BJ (cell line): Measurements from ENCODE around the gene TGM2. TPM values are rescaled to one million over a fixed set of nuclear protein-coding genes. Genes with fewer than 3 reads are reported as not detected.

Experiments
- CTCF ChIA-PET: fragments of 350-600 bp; formaldehyde crosslinking; extraction: SDS; loops from one replicate; lab custom pipeline; 2021; ENCODE audit warnings: antibody characterized with exemption, inconsistent platforms; lab: Yijun Ruan, JAX
- POLR2A ChIA-PET: fragments of 300-600 bp; sonication (Branson Sonifier 250); formaldehyde crosslinking; extraction: SDS; loops from one replicate; lab custom pipeline; 2021; ENCODE audit warnings: antibody characterized with exemption; lab: Charles Lee
- DNase-seq: peaks from one replicate; pipeline ENCODE4 v3.0.0-alpha.2; 2011; ENCODE audit warnings: low read depth
- H3K27me3 ChIP-seq: 2 replicates; pipeline ENCODE4 v1.6.0; 2011; ENCODE audit warnings: low read length; ENCODE audit not compliant: control insufficient read depth, insufficient read depth
- H3K36me3 ChIP-seq: 2 replicates; pipeline ENCODE4 v1.5.1; 2011; ENCODE audit warnings: low read length; ENCODE audit not compliant: control insufficient read depth, insufficient read depth
- H3K4me3 ChIP-seq: 2 replicates; pipeline ENCODE4 v1.5.1; 2011; ENCODE audit warnings: low read depth, mild to moderate bottlenecking, control low read depth, low read length
- polyA plus RNA-seq: library from polyadenylated mRNA; depleted of rRNA; stranded (reverse); fragments of >200 nt; gene quantifications from 2 replicates; pipeline ENCODE4 v1.2.3, GENCODE V29; 2011
- TF ChIP-seq, protein P1 (sequence below): IDR thresholded peaks from 2 replicates; pipeline ENCODE4 v1.5.1; 2011; ENCODE audit warnings: low read depth, mild to moderate bottlenecking, control low read depth, inconsistent platforms, low read length, moderate library complexity; ENCODE audit not compliant: insufficient read depth

Gene TGM2
- polyA plus RNA-seq, 1 experiment = 397 TPM

DNA sequence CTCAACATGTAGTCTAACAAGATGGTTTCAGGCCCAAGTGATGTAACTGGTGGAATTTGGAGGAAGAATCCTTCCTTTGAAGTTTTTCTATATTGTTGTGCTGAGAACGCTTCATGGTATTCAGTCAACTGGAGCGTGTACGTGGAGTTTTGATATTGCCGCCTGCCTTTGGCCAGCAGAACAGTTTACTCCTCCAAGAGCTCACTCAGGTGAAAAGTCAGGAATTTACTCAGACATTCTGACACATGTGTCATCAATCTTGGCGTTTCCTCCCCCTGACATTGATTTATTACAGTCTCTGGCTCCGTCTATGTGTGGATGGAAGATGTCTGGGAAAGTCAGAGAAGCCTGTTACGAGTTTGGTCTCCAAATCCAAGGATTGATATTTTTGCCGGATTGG is 19.0 kb upstream of the TGM2 start:
- POLR2A ChIA-PET = no interaction called here
- Histone ChIP-seq H3K36me3 (no peaks in the 10 kb centered on the region), H3K4me3 (no peak overlapping the region), H3K27me3 (no peaks in the 10 kb centered on the region)
- no peak for DNase-seq
- TF ChIP-seq, protein P1, sequence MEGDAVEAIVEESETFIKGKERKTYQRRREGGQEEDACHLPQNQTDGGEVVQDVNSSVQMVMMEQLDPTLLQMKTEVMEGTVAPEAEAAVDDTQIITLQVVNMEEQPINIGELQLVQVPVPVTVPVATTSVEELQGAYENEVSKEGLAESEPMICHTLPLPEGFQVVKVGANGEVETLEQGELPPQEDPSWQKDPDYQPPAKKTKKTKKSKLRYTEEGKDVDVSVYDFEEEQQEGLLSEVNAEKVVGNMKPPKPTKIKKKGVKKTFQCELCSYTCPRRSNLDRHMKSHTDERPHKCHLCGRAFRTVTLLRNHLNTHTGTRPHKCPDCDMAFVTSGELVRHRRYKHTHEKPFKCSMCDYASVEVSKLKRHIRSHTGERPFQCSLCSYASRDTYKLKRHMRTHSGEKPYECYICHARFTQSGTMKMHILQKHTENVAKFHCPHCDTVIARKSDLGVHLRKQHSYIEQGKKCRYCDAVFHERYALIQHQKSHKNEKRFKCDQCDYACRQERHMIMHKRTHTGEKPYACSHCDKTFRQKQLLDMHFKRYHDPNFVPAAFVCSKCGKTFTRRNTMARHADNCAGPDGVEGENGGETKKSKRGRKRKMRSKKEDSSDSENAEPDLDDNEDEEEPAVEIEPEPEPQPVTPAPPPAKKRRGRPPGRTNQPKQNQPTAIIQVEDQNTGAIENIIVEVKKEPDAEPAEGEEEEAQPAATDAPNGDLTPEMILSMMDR = no peak
- CTCF ChIA-PET = no interaction called here

DNA sequence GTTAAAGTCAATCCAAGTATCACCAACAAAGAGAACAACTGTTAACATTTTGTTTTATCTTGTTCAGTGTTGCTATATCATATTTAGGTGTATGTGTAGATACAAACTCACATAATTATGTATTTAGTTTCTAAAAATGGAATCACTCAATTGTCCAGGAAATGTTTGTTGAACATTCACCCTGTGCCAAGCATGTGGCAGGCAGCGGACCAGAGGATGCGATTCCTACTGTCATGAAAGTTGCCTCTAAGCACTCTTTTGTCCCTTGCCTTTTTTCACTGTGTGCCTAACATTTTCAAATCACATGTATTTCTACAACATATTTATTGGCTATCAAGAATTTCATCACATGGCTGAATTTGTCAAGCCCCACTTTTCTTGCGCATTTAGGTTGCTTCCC is 16.9 kb upstream of the TGM2 start:
- Histone ChIP-seq H3K27me3 (no peaks in the 10 kb centered on the region), H3K4me3 (no peak overlapping the region), H3K36me3 (no peaks in the 10 kb centered on the region)
- ChIA-PET POLR2A (no interaction called here), CTCF (no interaction called here)
- TF ChIP-seq, protein P1 = no peak
- no peak for DNase-seq

- TF ChIP-seq, protein P1 = no peak
- ChIA-PET CTCF (interaction anchor here (1.0 to 1.3 kb wide), 3 partner anchors 17 to 108 kb away, joined by 4 to 8 read pairs (median 5); no protein-coding TSS in a partner anchor), POLR2A (no interaction called here)
- no peaks in the 10 kb centered on the region for H3K27me3 ChIP-seq
- no peak for DNase-seq
- H3K36me3 ChIP-seq = no peaks in the 10 kb centered on the region
- H3K4me3 ChIP-seq = no peak overlapping the region
These were observed 16.2 kb upstream of the TGM2 start for GRCh38 chr20:38181207-38181801.

DNA sequence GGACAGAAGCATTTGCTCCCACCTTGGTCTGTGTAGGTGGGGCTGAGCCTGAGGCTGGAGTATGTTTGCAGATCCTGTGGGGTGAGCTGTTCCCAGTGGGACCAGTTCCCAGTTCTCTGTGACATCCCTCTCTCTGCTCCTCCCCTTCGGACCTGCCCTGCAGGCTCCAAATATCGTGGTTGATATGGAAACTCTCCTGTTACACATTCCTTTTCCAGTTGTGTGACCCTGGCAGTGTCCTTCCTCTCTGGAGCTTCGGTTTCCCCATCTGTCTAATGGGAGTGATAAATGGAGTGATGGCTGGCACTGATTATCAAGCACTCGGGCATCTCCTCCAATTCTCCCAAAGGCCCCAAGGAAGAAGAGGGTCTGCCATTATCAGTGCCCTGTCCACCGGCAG is 15.7 kb upstream of the TGM2 start:
- TF ChIP-seq, protein P1 = no peak
- ChIA-PET CTCF (interaction anchor here (1.0 to 1.3 kb wide), 3 partner anchors 16 to 108 kb away, joined by 4 to 8 read pairs (median 5); no protein-coding TSS in a partner anchor), POLR2A (no interaction called here)
- no peak overlapping the region for H3K4me3 ChIP-seq
- no peaks in the 10 kb centered on the region for H3K27me3 ChIP-seq
- no peaks in the 10 kb centered on the region for H3K36me3 ChIP-seq
- no peak for DNase-seq

GRCh38 chr20:38179846-38180245 is 14.8 kb upstream of the TGM2 start:
- Histone ChIP-seq H3K36me3 (no peaks in the 10 kb centered on the region), H3K27me3 (no peaks in the 10 kb centered on the region), H3K4me3 (no peak overlapping the region)
- TF ChIP-seq, protein P1 = no peak
- CTCF ChIA-PET = no interaction called here
- DNase-seq = no peak
- POLR2A ChIA-PET = no interaction called here
